ENCODE data around the gene PCSK6.

GRCh38 chr15:101528917-101529299 is 39.4 kb upstream of the PCSK6 start:
- TF ChIP-seq GATA2 (IDR thresholded peaks at IDR 0.05; ENCODE audit: low read depth, low read length) (no peak), GATA3 (IDR thresholded peaks at IDR 0.05; ENCODE audit: low read depth, low read length) (no peak)
